ENCODE results near the gene FHOD3. TPM values are rescaled to one million over a fixed set of nuclear protein-coding genes. Genes with fewer than 3 reads are reported as not detected.

FHOD3 gene
- polyA plus RNA-seq: not detected

GRCh38 chr18:36297417-36298125 is at the start of gene FHOD3:
FHOD3 (plus strand) TSS chr18:36297713; CDS start chr18:36297836, 123 bp downstream.
- Mint-ChIP-seq H3K9me3 (no peaks in the 10 kb centered on the region), H3K36me3 (no peaks in the 10 kb centered on the region), H3K4me3 (peak within 1 kb of the TSS in 2 of 5 donors; percentile 2 to 25), H3K4me1 (peaks cover 0 to 2% of the 10 kb centered on the region in 2 donors), H3K27ac (no peak within 1 kb of the TSS), H3K27me3 (ENCODE audit: low read depth in 3 of 3) (peaks cover 7 to 18% (median 14%) of the 10 kb centered on the region in 3 donors)
- DNase-seq: no peak

GRCh38 chr18:36249392-36249791 is 48.1 kb upstream of the FHOD3 start:
- Mint-ChIP-seq H3K36me3 (peaks cover 0 to 4% (median 0%) of the 10 kb centered on the region in 3 donors), H3K4me3 (no peak overlapping the region), H3K27ac (no peak overlapping the region), H3K27me3 (ENCODE audit: low read depth in 3 of 3) (peaks cover 4 to 24% (median 4%) of the 10 kb centered on the region in 3 donors), H3K9me3 (peaks cover 0 to 11% (median 1%) of the 10 kb centered on the region in 6 donors), H3K4me1 (no peaks in the 10 kb centered on the region)
- DNase-seq: no peak

- no peak for DNase-seq
- H3K27me3 Mint-ChIP-seq (ENCODE audit: low read depth in 3 of 3): peaks cover 2 to 22% (median 4%) of the 10 kb centered on the region in 3 donors
- peaks cover 0 to 5% (median 1%) of the 10 kb centered on the region in 6 donors for H3K9me3 Mint-ChIP-seq
- no peak overlapping the region for H3K27ac Mint-ChIP-seq
- H3K36me3 Mint-ChIP-seq: peaks cover 0 to 4% (median 0%) of the 10 kb centered on the region in 3 donors
- H3K4me1 Mint-ChIP-seq: no peaks in the 10 kb centered on the region
- H3K4me3 Mint-ChIP-seq: no peak overlapping the region
Measured at GRCh38 chr18:36250827-36251226, 46.7 kb upstream of the FHOD3 start.

DNA sequence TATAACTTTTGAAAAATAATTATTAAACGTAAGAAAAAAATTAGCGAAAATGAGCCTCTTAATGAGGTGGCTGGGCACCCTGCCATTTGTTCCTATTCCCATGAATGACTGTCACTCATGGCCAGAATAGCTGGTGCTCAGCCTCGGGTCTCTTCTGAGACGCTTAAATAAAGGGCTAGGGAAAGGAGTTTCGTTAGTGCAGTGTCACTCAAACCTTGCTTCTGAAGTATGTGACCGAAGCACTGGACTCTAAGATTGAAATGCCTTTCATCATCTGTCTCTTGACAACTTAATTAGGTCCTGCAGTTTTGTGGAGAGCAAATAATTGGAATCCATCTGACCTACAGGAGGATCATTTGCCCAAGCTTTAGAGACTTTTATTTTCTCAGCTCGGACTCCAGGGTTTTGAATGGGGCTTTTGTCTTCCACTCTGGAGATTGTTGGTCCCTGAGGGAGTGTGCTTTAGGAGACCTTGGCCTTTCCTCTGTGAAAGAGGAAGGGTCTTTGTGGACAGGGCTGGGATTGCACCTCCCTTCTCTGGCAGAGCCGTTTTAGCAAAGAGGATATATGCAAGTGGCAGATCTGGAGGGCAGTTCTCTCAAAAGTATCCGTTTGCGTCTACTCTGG is 42.3 kb upstream of the FHOD3 start:
- Mint-ChIP-seq H3K9me3 (no peaks in the 10 kb centered on the region), H3K36me3 (no peaks in the 10 kb centered on the region), H3K4me1 (no peaks in the 10 kb centered on the region), H3K27ac (no peak overlapping the region), H3K4me3 (no peak overlapping the region), H3K27me3 (ENCODE audit: low read depth in 3 of 3) (peaks cover 0 to 13% (median 1%) of the 10 kb centered on the region in 3 donors)
- DNase-seq: no peak

DNA sequence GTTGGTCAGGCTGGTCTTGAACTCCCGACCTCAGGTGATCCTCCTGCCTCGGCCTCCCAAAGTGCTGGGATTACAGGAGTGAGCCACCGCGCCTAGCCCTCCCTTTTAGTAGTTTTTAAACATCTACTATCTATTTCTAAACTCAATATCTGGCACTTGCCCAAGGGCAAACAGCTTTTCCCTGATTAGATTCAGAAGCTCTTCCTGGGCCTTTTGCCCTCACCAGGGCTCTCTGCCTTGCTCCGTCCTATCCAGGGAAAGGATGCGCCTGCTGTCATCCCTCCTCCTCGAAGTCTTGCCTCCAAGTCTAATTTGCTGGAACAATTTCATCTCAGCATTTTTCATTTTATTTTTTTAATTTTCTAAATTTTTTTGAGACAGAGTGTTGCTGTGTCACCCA is 41.4 kb upstream of the FHOD3 start:
- DNase-seq: no peak
- Mint-ChIP-seq H3K27ac (no peak overlapping the region), H3K4me1 (no peaks in the 10 kb centered on the region), H3K9me3 (no peaks in the 10 kb centered on the region), H3K36me3 (no peaks in the 10 kb centered on the region), H3K27me3 (ENCODE audit: low read depth in 3 of 3) (peaks cover 0 to 16% (median 1%) of the 10 kb centered on the region in 3 donors), H3K4me3 (no peak overlapping the region)

DNA sequence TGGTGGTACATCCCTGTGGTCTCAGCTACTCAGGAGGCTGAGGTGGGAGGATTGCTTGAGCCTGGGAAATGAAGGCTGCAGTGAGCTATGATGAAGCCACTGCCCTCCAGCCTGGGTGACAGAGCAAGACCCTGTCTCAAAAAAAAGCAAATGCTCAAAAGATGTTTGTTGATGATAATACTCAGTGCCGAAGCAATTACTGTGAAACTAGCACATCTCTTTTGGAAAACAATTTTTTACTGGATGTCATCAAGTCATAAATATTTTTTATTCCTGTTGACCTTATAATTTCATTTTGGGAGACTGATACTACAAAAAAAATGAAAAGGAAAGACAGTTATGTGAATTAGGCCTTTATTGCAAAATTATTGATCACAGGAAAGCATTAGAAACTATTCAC is 34.5 kb upstream of the FHOD3 start:
- Mint-ChIP-seq H3K27ac (no peak overlapping the region), H3K4me1 (no peaks in the 10 kb centered on the region), H3K36me3 (no peaks in the 10 kb centered on the region), H3K27me3 (ENCODE audit: low read depth in 3 of 3) (peaks cover 0 to 13% (median 0%) of the 10 kb centered on the region in 3 donors), H3K4me3 (no peak overlapping the region), H3K9me3 (no peaks in the 10 kb centered on the region)
- DNase-seq: no peak

- Mint-ChIP-seq H3K36me3 (no peaks in the 10 kb centered on the region), H3K4me1 (no peaks in the 10 kb centered on the region), H3K27ac (no peak overlapping the region), H3K4me3 (no peak overlapping the region), H3K9me3 (no peaks in the 10 kb centered on the region), H3K27me3 (ENCODE audit: low read depth in 3 of 3) (peaks cover 0 to 10% (median 3%) of the 10 kb centered on the region in 3 donors)
- DNase-seq: no peak
Measured at GRCh38 chr18:36264283-36264682, 33.2 kb upstream of the FHOD3 start.

DNA sequence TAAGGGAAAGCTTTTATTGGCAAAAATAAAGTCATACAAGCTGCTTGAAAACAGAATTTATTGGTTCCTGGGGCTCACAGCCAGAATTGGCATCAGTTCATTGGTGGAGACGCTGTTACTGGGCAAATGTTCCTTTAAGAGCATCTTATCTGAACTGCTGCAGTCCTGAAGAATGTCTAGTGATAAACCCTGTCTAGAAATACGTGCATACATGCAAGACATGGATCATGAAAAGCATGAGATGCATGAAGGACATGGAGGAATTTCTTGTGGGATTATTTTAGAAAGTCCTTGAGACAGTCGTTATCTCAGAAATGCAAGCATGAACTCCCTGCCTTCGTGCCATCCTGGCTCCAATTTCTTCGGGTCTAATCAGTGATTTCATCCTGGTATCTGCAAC is 32.5 kb upstream of the FHOD3 start:
- H3K27me3 Mint-ChIP-seq (ENCODE audit: low read depth in 3 of 3): peaks cover 0 to 10% (median 3%) of the 10 kb centered on the region in 3 donors
- no peaks in the 10 kb centered on the region for H3K9me3 Mint-ChIP-seq
- H3K4me1 Mint-ChIP-seq: no peaks in the 10 kb centered on the region
- DNase-seq: no peak
- no peaks in the 10 kb centered on the region for H3K36me3 Mint-ChIP-seq
- no peak overlapping the region for H3K27ac Mint-ChIP-seq
- no peak overlapping the region for H3K4me3 Mint-ChIP-seq

- no peaks in the 10 kb centered on the region for H3K4me1 Mint-ChIP-seq
- H3K4me3 Mint-ChIP-seq: no peak overlapping the region
- no peak overlapping the region for H3K27ac Mint-ChIP-seq
- no peak for DNase-seq
- no peaks in the 10 kb centered on the region for H3K9me3 Mint-ChIP-seq
- peaks cover 2 to 9% (median 3%) of the 10 kb centered on the region in 3 donors for H3K27me3 Mint-ChIP-seq (ENCODE audit: low read depth in 3 of 3)
- no peaks in the 10 kb centered on the region for H3K36me3 Mint-ChIP-seq
Measured at GRCh38 chr18:36269157-36269556, 28.4 kb upstream of the FHOD3 start.

DNA sequence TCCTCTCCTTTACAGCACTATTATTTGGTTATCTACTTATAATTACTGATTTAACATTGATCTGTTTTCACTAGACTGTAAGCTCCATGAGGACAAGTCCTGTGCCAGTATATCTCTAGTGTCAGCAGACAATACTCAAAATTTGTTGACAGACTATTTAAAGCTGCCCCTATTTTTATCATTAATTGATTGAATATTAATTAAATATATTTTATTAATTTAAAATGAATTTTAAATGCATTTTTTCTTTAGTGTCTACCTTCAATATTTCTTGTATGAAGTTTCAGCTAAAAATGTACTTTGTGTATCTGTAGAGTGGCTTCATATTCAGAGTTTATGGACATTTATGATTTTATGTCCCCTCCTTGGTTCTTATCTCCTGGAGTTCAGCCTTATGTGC is 26.4 kb upstream of the FHOD3 start:
- H3K4me3 Mint-ChIP-seq: no peak overlapping the region
- DNase-seq: no peak
- H3K27ac Mint-ChIP-seq: no peak overlapping the region
- H3K27me3 Mint-ChIP-seq (ENCODE audit: low read depth in 3 of 3): peaks cover 2 to 9% (median 3%) of the 10 kb centered on the region in 3 donors
- H3K9me3 Mint-ChIP-seq: no peaks in the 10 kb centered on the region
- no peaks in the 10 kb centered on the region for H3K36me3 Mint-ChIP-seq
- H3K4me1 Mint-ChIP-seq: no peaks in the 10 kb centered on the region

DNA sequence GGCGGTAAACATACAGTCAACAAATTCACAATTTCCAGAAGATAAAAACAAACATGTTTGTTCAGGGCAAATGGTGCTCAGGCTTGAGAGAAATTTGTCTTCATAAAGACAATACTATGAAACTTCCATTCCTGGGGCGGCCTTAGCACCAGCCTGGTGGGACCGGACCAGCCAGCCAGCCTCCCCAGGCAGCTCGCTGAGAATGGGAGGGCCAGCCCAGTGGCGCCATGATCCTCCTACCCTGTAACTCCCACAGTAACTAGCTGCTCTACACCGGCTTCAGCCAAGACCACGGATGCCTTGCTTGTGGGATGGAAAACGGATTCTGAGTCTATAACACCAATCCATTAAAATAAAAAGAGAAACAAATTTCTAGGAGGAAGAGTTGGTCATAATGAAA is 24.2 kb upstream of the FHOD3 start:
- H3K4me1 Mint-ChIP-seq: no peaks in the 10 kb centered on the region
- no peaks in the 10 kb centered on the region for H3K36me3 Mint-ChIP-seq
- no peaks in the 10 kb centered on the region for H3K9me3 Mint-ChIP-seq
- no peak overlapping the region for H3K27ac Mint-ChIP-seq
- peaks cover 2 to 11% (median 10%) of the 10 kb centered on the region in 3 donors for H3K27me3 Mint-ChIP-seq (ENCODE audit: low read depth in 3 of 3)
- DNase-seq: no peak
- no peak overlapping the region for H3K4me3 Mint-ChIP-seq

- no peaks in the 10 kb centered on the region for H3K4me1 Mint-ChIP-seq
- no peaks in the 10 kb centered on the region for H3K36me3 Mint-ChIP-seq
- H3K9me3 Mint-ChIP-seq: no peaks in the 10 kb centered on the region
- no peak overlapping the region for H3K4me3 Mint-ChIP-seq
- H3K27me3 Mint-ChIP-seq (ENCODE audit: low read depth in 3 of 3): peaks cover 2 to 11% (median 7%) of the 10 kb centered on the region in 3 donors
- no peak overlapping the region for H3K27ac Mint-ChIP-seq
- DNase-seq: no peak
Measured at GRCh38 chr18:36274083-36274715, 23.3 kb upstream of the FHOD3 start.

GRCh38 chr18:36275561-36275960 is 22.0 kb upstream of the FHOD3 start:
- Mint-ChIP-seq H3K4me1 (no peaks in the 10 kb centered on the region), H3K27me3 (ENCODE audit: low read depth in 3 of 3) (peaks cover 7 to 11% (median 8%) of the 10 kb centered on the region in 3 donors), H3K4me3 (no peak overlapping the region), H3K36me3 (no peaks in the 10 kb centered on the region), H3K9me3 (no peaks in the 10 kb centered on the region), H3K27ac (no peak overlapping the region)
- no peak for DNase-seq

DNA sequence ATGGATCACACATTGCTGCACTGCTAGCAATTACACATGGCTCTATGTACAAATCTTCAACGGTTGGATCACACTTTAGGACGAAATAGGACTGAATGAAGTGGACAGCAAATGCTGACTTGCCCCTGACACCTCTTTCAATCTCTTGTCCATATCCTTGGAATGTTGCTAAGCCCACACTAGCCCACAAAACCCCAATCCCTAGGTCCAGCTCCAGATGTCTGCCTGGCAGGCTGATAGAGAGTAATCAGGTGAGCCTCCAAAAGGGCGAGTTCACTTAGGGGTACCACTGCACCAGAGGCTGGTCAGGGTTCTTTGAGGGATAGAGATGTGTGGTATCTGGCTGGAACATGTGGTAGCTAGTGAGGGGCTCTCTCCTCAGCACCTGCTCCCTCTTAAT is 18.5 kb upstream of the FHOD3 start:
- Mint-ChIP-seq H3K4me3 (no peak overlapping the region), H3K36me3 (no peaks in the 10 kb centered on the region), H3K27me3 (ENCODE audit: low read depth in 3 of 3) (peaks cover 4 to 7% (median 6%) of the 10 kb centered on the region in 3 donors), H3K9me3 (no peaks in the 10 kb centered on the region), H3K4me1 (no peaks in the 10 kb centered on the region), H3K27ac (no peak overlapping the region)
- no peak for DNase-seq
